IgD-negative memory B cell (primary cell): Measurements from ENCODE around the gene ADIPOR2. TPM values are rescaled to one million over a fixed set of nuclear protein-coding genes. Genes with fewer than 3 reads are reported as not detected.

Source experiments
- H3K27ac Mint-ChIP-seq, 3 donors: one replicate each; pipeline ENCODE4 v1.8.0; 2020 to 2022; ENCODE audit warnings: mild to moderate bottlenecking in 3 of 3, mixed read lengths in 3 of 3, moderate library complexity in 1 of 3
- H3K27me3 Mint-ChIP-seq: one replicate; pipeline ENCODE4 v1.8.0; 2021; ENCODE audit warnings: mixed read lengths
- H3K36me3 Mint-ChIP-seq: one replicate; pipeline ENCODE4 v1.8.0; 2020; ENCODE audit warnings: mild to moderate bottlenecking, mixed read lengths
- H3K4me1 Mint-ChIP-seq, 3 donors: one replicate each; pipeline ENCODE4 v1.8.0; 2020 to 2022; ENCODE audit warnings: mixed read lengths in 3 of 3, mild to moderate bottlenecking in 1 of 3
- H3K4me3 Mint-ChIP-seq, 4 donors: one replicate each; pipeline ENCODE4 v1.8.0; 2020 to 2022; ENCODE audit warnings: mild to moderate bottlenecking in 4 of 4, mixed read lengths in 4 of 4, moderate library complexity in 3 of 4
- H3K9me3 Mint-ChIP-seq, 3 donors: one replicate each; pipeline ENCODE4 v1.8.0; 2020 to 2021; ENCODE audit warnings: mixed read lengths in 3 of 3, mild to moderate bottlenecking in 1 of 3
- polyA plus RNA-seq: library from polyadenylated mRNA; unstranded; fragments of 300-500 nt; fragmentation: Illumina TruSeq; gene quantifications from one replicate; pipeline ENCODE4 v1.2.3, GENCODE V29; 2021

ADIPOR2 gene
- polyA plus RNA-seq, 1 donor from 2014 or later: 2.9 TPM

DNA sequence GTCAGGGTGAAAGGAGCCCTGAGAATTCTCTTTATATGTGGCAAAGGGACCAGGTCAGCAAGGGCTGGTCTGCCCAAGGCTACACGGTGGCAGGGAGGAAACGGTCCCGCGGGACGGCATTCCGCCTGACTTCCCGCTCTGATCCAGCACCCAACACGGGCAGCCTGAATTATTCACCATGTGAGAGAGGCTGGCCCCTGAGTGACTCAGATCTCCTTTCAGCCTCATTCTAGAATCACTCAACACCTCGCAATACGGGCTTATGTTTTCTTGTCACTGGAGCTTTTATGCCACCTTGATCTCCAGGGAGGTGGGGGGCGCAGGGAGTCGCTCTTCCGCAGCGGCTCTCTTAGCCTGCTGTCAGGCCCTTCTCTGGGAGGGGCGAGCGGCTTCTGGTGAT is 138.0 kb downstream of the ADIPOR2 start:
- H3K36me3 Mint-ChIP-seq: no peaks in the 10 kb centered on the region
- H3K4me3 Mint-ChIP-seq: no peak overlapping the region
- H3K27me3 Mint-ChIP-seq: peaks cover 27% of the 10 kb centered on the region
- no peak overlapping the region for H3K27ac Mint-ChIP-seq
- peaks cover 0 to 2% (median 0%) of the 10 kb centered on the region in 3 donors for H3K9me3 Mint-ChIP-seq
- peaks cover 0 to 7% (median 2%) of the 10 kb centered on the region in 3 donors for H3K4me1 Mint-ChIP-seq

GRCh38 chr12:1829306-1829900 is 138.5 kb downstream of the ADIPOR2 start:
- Mint-ChIP-seq H3K4me1 (peaks cover 0 to 7% (median 2%) of the 10 kb centered on the region in 3 donors), H3K27me3 (peaks cover 27% of the 10 kb centered on the region), H3K4me3 (peak overlapping the region in 1 of 4 donors; percentile 31), H3K36me3 (no peaks in the 10 kb centered on the region), H3K27ac (no peak overlapping the region), H3K9me3 (peaks cover 0 to 2% (median 0%) of the 10 kb centered on the region in 3 donors)

DNA sequence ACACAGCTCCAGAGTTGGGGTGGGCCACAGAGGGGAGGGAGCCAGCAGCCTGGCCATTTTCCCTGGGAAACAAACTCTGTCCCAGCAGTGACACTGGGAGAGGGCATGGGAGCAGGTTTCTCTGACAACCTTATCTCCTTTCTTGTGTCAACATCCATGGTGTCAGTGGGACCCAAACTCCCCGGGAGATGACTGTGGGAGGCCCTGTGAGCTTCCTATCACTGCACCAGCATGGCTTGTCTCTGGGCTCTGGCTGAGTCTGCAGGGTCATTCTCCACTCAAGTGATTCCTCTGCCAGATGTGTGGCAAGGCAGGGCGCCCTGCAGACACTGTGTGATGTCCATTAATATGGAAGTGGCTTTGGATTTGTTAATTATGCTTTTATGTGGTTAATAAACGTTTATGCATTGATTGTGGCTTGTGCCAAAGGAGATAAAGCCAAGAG is 139.6 kb downstream of the ADIPOR2 start:
- H3K4me3 Mint-ChIP-seq: no peak overlapping the region
- peaks cover 0 to 2% (median 0%) of the 10 kb centered on the region in 3 donors for H3K9me3 Mint-ChIP-seq
- no peaks in the 10 kb centered on the region for H3K36me3 Mint-ChIP-seq
- H3K27ac Mint-ChIP-seq: no peak overlapping the region
- H3K27me3 Mint-ChIP-seq: peaks cover 25% of the 10 kb centered on the region
- peaks cover 0 to 8% (median 4%) of the 10 kb centered on the region in 3 donors for H3K4me1 Mint-ChIP-seq

GRCh38 chr12:1830981-1831963 is 140.4 kb downstream of the ADIPOR2 start:
- Mint-ChIP-seq H3K4me3 (peak overlapping the region in 1 of 4 donors; percentile 39), H3K9me3 (peaks cover 0 to 2% (median 0%) of the 10 kb centered on the region in 3 donors), H3K36me3 (no peaks in the 10 kb centered on the region), H3K27me3 (peaks cover 25% of the 10 kb centered on the region), H3K4me1 (peaks cover 0 to 8% (median 4%) of the 10 kb centered on the region in 3 donors), H3K27ac (no peak overlapping the region)

- H3K4me3 Mint-ChIP-seq: peak overlapping the region in 1 of 4 donors; percentile 39
- no peaks in the 10 kb centered on the region for H3K36me3 Mint-ChIP-seq
- no peak overlapping the region for H3K27ac Mint-ChIP-seq
- H3K9me3 Mint-ChIP-seq: peaks cover 0 to 2% (median 0%) of the 10 kb centered on the region in 3 donors
- peaks cover 25% of the 10 kb centered on the region for H3K27me3 Mint-ChIP-seq
- peaks cover 0 to 5% (median 2%) of the 10 kb centered on the region in 3 donors for H3K4me1 Mint-ChIP-seq
Measured at GRCh38 chr12:1832801-1833595, 142.1 kb downstream of the ADIPOR2 start.

GRCh38 chr12:1833596-1834028 is 142.7 kb downstream of the ADIPOR2 start:
- Mint-ChIP-seq H3K27me3 (peaks cover 25% of the 10 kb centered on the region), H3K9me3 (peaks cover 0 to 2% (median 0%) of the 10 kb centered on the region in 3 donors), H3K27ac (no peak overlapping the region), H3K4me3 (no peak overlapping the region), H3K36me3 (no peaks in the 10 kb centered on the region), H3K4me1 (peaks cover 0 to 4% (median 2%) of the 10 kb centered on the region in 3 donors)

- H3K27ac Mint-ChIP-seq: no peak overlapping the region
- peaks cover 21% of the 10 kb centered on the region for H3K27me3 Mint-ChIP-seq
- H3K4me3 Mint-ChIP-seq: no peak overlapping the region
- H3K9me3 Mint-ChIP-seq: peaks cover 0 to 2% (median 0%) of the 10 kb centered on the region in 3 donors
- peaks cover 0 to 3% (median 2%) of the 10 kb centered on the region in 3 donors for H3K4me1 Mint-ChIP-seq
- no peaks in the 10 kb centered on the region for H3K36me3 Mint-ChIP-seq
Measured at GRCh38 chr12:1834186-1834925, 143.5 kb downstream of the ADIPOR2 start.

DNA sequence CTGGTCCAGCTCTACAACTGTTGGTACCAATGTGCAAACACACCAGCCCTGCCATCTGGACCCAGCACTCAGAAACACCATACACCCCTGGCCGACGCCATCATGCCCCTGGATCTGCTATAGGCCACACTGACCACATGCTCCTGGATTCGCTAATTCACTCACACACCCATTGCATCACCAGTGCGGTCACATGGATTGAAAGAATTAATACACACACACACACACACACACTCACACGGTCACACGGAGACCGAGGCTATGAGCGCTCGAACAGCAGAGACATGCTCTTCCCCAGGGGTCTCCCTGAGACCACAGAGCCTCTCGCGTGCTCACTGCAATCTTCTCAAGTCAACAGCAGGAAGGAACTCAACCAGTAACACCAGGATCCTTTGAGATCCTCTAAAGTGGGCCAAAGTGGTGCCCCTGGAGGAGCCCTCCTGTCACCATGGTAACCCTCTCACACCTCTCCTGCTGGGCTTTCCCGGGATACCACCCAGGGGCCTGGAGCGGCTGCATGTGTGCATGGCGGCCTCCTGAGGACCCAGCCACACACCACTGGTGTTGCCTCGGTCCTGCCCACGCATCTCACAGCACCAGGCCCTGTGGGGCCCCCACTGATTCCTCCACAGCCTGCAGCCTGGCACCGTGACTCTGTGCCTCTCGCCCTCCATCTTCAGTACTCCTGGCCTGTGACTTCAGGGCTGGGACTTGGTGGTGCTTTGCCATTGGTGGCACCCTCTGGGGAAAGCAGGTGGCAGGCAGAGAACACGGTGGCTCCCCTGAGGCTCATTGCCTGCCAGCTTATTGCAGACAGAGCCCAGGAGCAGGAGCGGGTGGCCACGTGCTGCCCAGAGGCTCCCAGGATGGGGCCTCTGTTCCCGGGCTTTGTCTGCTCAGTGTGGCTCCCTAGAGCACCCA is 144.6 kb downstream of the ADIPOR2 start:
- Mint-ChIP-seq H3K4me1 (peaks cover 4 to 5% (median 5%) of the 10 kb centered on the region in 3 donors), H3K9me3 (peaks cover 0 to 2% (median 0%) of the 10 kb centered on the region in 3 donors), H3K27me3 (peaks cover 18% of the 10 kb centered on the region), H3K4me3 (peak overlapping the region in 1 of 4 donors; percentile 39), H3K27ac (no peak overlapping the region), H3K36me3 (no peaks in the 10 kb centered on the region)

- Mint-ChIP-seq H3K9me3 (peaks cover 0 to 2% (median 0%) of the 10 kb centered on the region in 3 donors), H3K4me3 (no peak overlapping the region), H3K27me3 (peaks cover 15% of the 10 kb centered on the region), H3K36me3 (no peaks in the 10 kb centered on the region), H3K4me1 (peaks cover 3 to 7% (median 4%) of the 10 kb centered on the region in 3 donors), H3K27ac (no peak overlapping the region)
Measured at GRCh38 chr12:1836241-1836803, 145.5 kb downstream of the ADIPOR2 start.

GRCh38 chr12:1836854-1837421 is 146.1 kb downstream of the ADIPOR2 start:
- peaks cover 0 to 2% (median 0%) of the 10 kb centered on the region in 3 donors for H3K9me3 Mint-ChIP-seq
- peaks cover 18% of the 10 kb centered on the region for H3K27me3 Mint-ChIP-seq
- peaks cover 4 to 13% (median 9%) of the 10 kb centered on the region in 3 donors for H3K4me1 Mint-ChIP-seq
- no peaks in the 10 kb centered on the region for H3K36me3 Mint-ChIP-seq
- H3K4me3 Mint-ChIP-seq: peak overlapping the region in 1 of 4 donors; percentile 54
- H3K27ac Mint-ChIP-seq: no peak overlapping the region

- H3K9me3 Mint-ChIP-seq: peaks cover 0 to 2% (median 0%) of the 10 kb centered on the region in 3 donors
- no peak overlapping the region for H3K27ac Mint-ChIP-seq
- no peaks in the 10 kb centered on the region for H3K36me3 Mint-ChIP-seq
- no peak overlapping the region for H3K4me3 Mint-ChIP-seq
- H3K27me3 Mint-ChIP-seq: peaks cover 16% of the 10 kb centered on the region
- H3K4me1 Mint-ChIP-seq: peaks cover 5 to 16% (median 11%) of the 10 kb centered on the region in 3 donors
Measured at GRCh38 chr12:1837541-1838204, 146.8 kb downstream of the ADIPOR2 start.
